ENCODE measurements around the gene SYT2.

- TF ChIP-seq CTCF (IDR thresholded peaks at IDR 0.05) (no peak), POLR2A (IDR thresholded peaks at IDR 0.05) (no peak)
Observed at GRCh38 chr1:202632241-202632640, 78.0 kb downstream of the SYT2 start.
